Suprapubic skin (tissue), 4 donors: Measurements from ENCODE around the gene NQO2.
"Not testable (repeated sequence)": the region's sequence is repeated elsewhere in the genome, so short reads cannot be mapped to it uniquely, and the experiment has no call there.

Source experiments
- EP300 ChIP-seq: sonication (generic); formaldehyde crosslinking; IDR thresholded peaks from one replicate; pipeline ENCODE4 v1.6.1; 2017; ENCODE audit warnings: antibody characterized with exemption
- POLR2AphosphoS5 ChIP-seq, 3 donors: sonication (generic); formaldehyde crosslinking; IDR thresholded peaks; one replicate each; pipeline ENCODE4 v1.6.1; 2017; ENCODE audit warnings: antibody characterized with exemption in 3 of 3
- TF ChIP-seq, protein P1 (sequence below), 2 donors: fragments of 200-600 bp in 1 of 2; fragments of 450-650 bp in 1 of 2; sonication (generic) in 1 of 2; IDR thresholded peaks; one replicate each; pipeline ENCODE4 v1.5.1; 2016 to 2019; ENCODE audit warnings: antibody characterized with exemption in 2 of 2, mild to moderate bottlenecking in 1 of 2, moderate library complexity in 1 of 2

DNA sequence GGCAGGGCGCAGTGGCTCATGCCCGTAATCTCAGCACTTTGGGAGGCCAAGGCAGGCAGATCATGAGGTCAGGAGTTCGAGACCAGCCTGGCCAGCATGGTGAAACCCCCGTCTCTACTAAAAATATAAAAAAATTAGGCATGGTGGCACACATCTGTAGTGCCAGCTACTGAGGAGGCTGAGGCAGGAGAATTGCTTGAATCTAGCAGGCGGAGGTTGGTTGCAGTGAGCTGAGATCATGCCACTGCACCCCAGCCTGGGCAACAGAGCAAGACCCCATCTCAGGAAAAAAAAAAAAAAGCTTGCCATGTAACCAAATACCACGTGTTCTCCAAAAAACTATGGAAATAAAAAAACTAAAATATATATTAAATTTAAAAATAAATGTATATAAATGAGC lies 26.5 kb upstream of the NQO2 start:
- TF ChIP-seq, protein P1, sequence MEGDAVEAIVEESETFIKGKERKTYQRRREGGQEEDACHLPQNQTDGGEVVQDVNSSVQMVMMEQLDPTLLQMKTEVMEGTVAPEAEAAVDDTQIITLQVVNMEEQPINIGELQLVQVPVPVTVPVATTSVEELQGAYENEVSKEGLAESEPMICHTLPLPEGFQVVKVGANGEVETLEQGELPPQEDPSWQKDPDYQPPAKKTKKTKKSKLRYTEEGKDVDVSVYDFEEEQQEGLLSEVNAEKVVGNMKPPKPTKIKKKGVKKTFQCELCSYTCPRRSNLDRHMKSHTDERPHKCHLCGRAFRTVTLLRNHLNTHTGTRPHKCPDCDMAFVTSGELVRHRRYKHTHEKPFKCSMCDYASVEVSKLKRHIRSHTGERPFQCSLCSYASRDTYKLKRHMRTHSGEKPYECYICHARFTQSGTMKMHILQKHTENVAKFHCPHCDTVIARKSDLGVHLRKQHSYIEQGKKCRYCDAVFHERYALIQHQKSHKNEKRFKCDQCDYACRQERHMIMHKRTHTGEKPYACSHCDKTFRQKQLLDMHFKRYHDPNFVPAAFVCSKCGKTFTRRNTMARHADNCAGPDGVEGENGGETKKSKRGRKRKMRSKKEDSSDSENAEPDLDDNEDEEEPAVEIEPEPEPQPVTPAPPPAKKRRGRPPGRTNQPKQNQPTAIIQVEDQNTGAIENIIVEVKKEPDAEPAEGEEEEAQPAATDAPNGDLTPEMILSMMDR (IDR thresholded peaks at IDR 0.05), result not testable (repeated sequence)
- not testable (repeated sequence) for TF ChIP-seq EP300; POLR2AphosphoS5 (IDR thresholded peaks at IDR 0.05)
